Superior temporal gyrus (tissue), 1 donor: ENCODE results near the gene FLAD1.

Experiments used
- DNase-seq: peaks from one replicate; pipeline ENCODE4 v3.0.0-alpha.2; 2016; ENCODE audit errors: extremely low spot score

Gene FLAD1

GRCh38 chr1:155003766-155004351 is 20.7 kb downstream of the FLAD1 start:
- peak; percentile 50 for DNase-seq

- peak; percentile 69 for DNase-seq
Measured at GRCh38 chr1:155004352-155005075, 21.4 kb downstream of the FLAD1 start.

GRCh38 chr1:155005076-155006011 is 22.2 kb downstream of the FLAD1 start:
- peak; percentile 42 for DNase-seq

GRCh38 chr1:155006601-155007101 is 23.5 kb downstream of the FLAD1 start:
- peak; percentile 76 for DNase-seq

GRCh38 chr1:155007251-155007828 is 24.2 kb downstream of the FLAD1 start:
- DNase-seq = no peak

- DNase-seq = no peak
Measured at GRCh38 chr1:155008015-155008941, 25.1 kb downstream of the FLAD1 start.

- no peak for DNase-seq
Measured at GRCh38 chr1:155009221-155009711, 26.1 kb downstream of the FLAD1 start.

- no peak for DNase-seq
Measured at GRCh38 chr1:155009742-155010141, 26.6 kb downstream of the FLAD1 start.

GRCh38 chr1:155010211-155010918 is 27.2 kb downstream of the FLAD1 start:
- no peak for DNase-seq

- no peak for DNase-seq
Measured at GRCh38 chr1:155011004-155011416, 27.9 kb downstream of the FLAD1 start.

- no peak for DNase-seq
Measured at GRCh38 chr1:155011437-155012025, 28.4 kb downstream of the FLAD1 start.

GRCh38 chr1:155012026-155012546 is 28.9 kb downstream of the FLAD1 start:
- peak; percentile 80 for DNase-seq

GRCh38 chr1:155012776-155013602 is 29.8 kb downstream of the FLAD1 start:
- no peak for DNase-seq

GRCh38 chr1:155013632-155014031 is 30.5 kb downstream of the FLAD1 start:
- DNase-seq = no peak

- DNase-seq = no peak
Measured at GRCh38 chr1:155014709-155015508, 31.8 kb downstream of the FLAD1 start.

- no peak for DNase-seq
Measured at GRCh38 chr1:155015527-155016230, 32.5 kb downstream of the FLAD1 start.
